Mesenchymal stem cell (in vitro differentiated cells and primary cell): ENCODE measurements around the gene MACROD2.

ENCODE experiments used
- DNase-seq: peaks from one replicate; pipeline ENCODE4 v3.0.0-alpha.2; 2013
- H2AFZ ChIP-seq: one replicate; pipeline ENCODE4 v1.6.1; 2013; ENCODE audit warnings: low read depth, mild to moderate bottlenecking, control low read depth, inconsistent platforms, low read length, moderate library complexity
- H2AK5ac ChIP-seq: 2 replicates; pipeline ENCODE4 v1.6.1; 2013; ENCODE audit warnings: low read length, moderate library complexity, mild to moderate bottlenecking, inconsistent platforms; ENCODE audit not compliant: severe bottlenecking
- H2BK120ac ChIP-seq: one replicate; pipeline ENCODE4 v1.6.1; 2013; ENCODE audit warnings: low read depth, mild to moderate bottlenecking, inconsistent platforms, low read length, moderate library complexity
- H2BK12ac ChIP-seq, 2 experiments: one replicate each; pipeline ENCODE4 v1.6.1; 2013; ENCODE audit warnings: inconsistent platforms in 2 of 2, low read length in 2 of 2, mild to moderate bottlenecking in 2 of 2, moderate library complexity in 2 of 2, control low read depth in 1 of 2
- H2BK15ac ChIP-seq: one replicate; pipeline ENCODE4 v1.6.1; 2013; ENCODE audit warnings: mild to moderate bottlenecking, low read depth, inconsistent platforms; ENCODE audit not compliant: poor library complexity, severe bottlenecking
- H2BK5ac ChIP-seq: 2 replicates; pipeline ENCODE4 v1.6.1; 2013; ENCODE audit warnings: low read depth, mild to moderate bottlenecking, low read length, control low read depth, inconsistent platforms; ENCODE audit not compliant: poor library complexity, severe bottlenecking
- H3K14ac ChIP-seq, 2 experiments: one replicate each; pipeline ENCODE4 v1.6.1; 2013; ENCODE audit warnings: inconsistent platforms in 2 of 2, low read length in 2 of 2, control low read depth in 1 of 2, mild to moderate bottlenecking in 1 of 2, moderate library complexity in 1 of 2
- H3K18ac ChIP-seq, 2 experiments: one replicate each; pipeline ENCODE4 v1.6.1; 2013; ENCODE audit warnings: inconsistent platforms in 2 of 2, low read length in 2 of 2, control low read depth in 1 of 2, low read depth in 1 of 2, mild to moderate bottlenecking in 1 of 2
- H3K23ac ChIP-seq, 2 experiments: one replicate each; pipeline ENCODE4 v1.6.1; 2013; ENCODE audit warnings: inconsistent platforms in 2 of 2, low read length in 2 of 2, mild to moderate bottlenecking in 2 of 2, moderate library complexity in 2 of 2, control low read depth in 1 of 2
- H3K27ac ChIP-seq: 2 replicates; pipeline ENCODE4 v1.5.1; 2013; ENCODE audit warnings: mild to moderate bottlenecking, moderate library complexity, low read length, control low read depth, inconsistent platforms; ENCODE audit not compliant: poor library complexity, severe bottlenecking
- H3K27me3 ChIP-seq, 2 experiments: 2 replicates each; pipeline versions ENCODE4 v1.6.1 to v1.7.0; 2013; ENCODE audit warnings: low read length in 2 of 2, mild to moderate bottlenecking in 2 of 2, moderate library complexity in 2 of 2, control low read depth in 1 of 2, inconsistent platforms in 1 of 2; ENCODE audit not compliant: control insufficient read depth in 1 of 2, insufficient read depth in 1 of 2
- H3K36me3 ChIP-seq, 2 experiments: 2 replicates each; pipeline versions ENCODE4 v1.6.1 to v1.7.0; 2013; ENCODE audit warnings: low read length in 2 of 2, control low read depth in 1 of 2, inconsistent platforms in 1 of 2, low read depth in 1 of 2, mild to moderate bottlenecking in 1 of 2; ENCODE audit not compliant: insufficient read depth in 2 of 2, control insufficient read depth in 1 of 2
- H3K4ac ChIP-seq, 2 experiments: one replicate each; pipeline ENCODE4 v1.6.1; 2013; ENCODE audit warnings: inconsistent platforms in 2 of 2, low read length in 2 of 2, mild to moderate bottlenecking in 2 of 2, moderate library complexity in 2 of 2, control low read depth in 1 of 2, low read depth in 1 of 2
- H3K4me1 ChIP-seq: 2 replicates; pipeline ENCODE4 v1.6.1; 2013; ENCODE audit warnings: low read depth, low read length, control low read depth; ENCODE audit not compliant: control insufficient read depth, insufficient read depth
- H3K4me2 ChIP-seq: 2 replicates; pipeline ENCODE4 v1.6.1; 2013; ENCODE audit warnings: low read length, mild to moderate bottlenecking, inconsistent platforms; ENCODE audit not compliant: poor library complexity, severe bottlenecking
- H3K4me3 ChIP-seq, 2 experiments: 2 replicates each; pipeline versions ENCODE4 v1.5.1 to v1.7.0; 2013; ENCODE audit warnings: low read length in 2 of 2, mild to moderate bottlenecking in 2 of 2, control low read depth in 1 of 2, low read depth in 1 of 2; ENCODE audit not compliant: insufficient read depth in 1 of 2
- H3K79me1 ChIP-seq: replicated peaks from 2 replicates; pipeline ENCODE4 v1.6.1; 2013; ENCODE audit warnings: mild to moderate bottlenecking, control low read depth, low read length, inconsistent platforms; ENCODE audit not compliant: poor library complexity, severe bottlenecking
- H3K9ac ChIP-seq: 2 replicates; pipeline ENCODE4 v1.7.0; 2013; ENCODE audit warnings: mild to moderate bottlenecking, low read length, moderate library complexity
- H3K9me3 ChIP-seq: 2 replicates; pipeline ENCODE4 v1.7.0; 2013; ENCODE audit warnings: mild to moderate bottlenecking, low read length; ENCODE audit not compliant: control insufficient read depth
- H4K8ac ChIP-seq: one replicate; pipeline ENCODE4 v1.6.1; 2013; ENCODE audit warnings: inconsistent platforms, mild to moderate bottlenecking, low read length, moderate library complexity
- H4K91ac ChIP-seq: one replicate; pipeline ENCODE4 v1.6.1; 2013; ENCODE audit warnings: mild to moderate bottlenecking, low read length, inconsistent platforms
- WGBS: methylation state at CpG from one replicate; pipeline ENCODE4 v1.1.7; 2013; ENCODE audit warnings: mixed read lengths; 5-methylcytosine and 5-hydroxymethylcytosine counted together

Gene MACROD2

GRCh38 chr20:14412065-14412681 lies 416.9 kb downstream of the MACROD2 start:
- no peak overlapping the region for H3K18ac ChIP-seq
- peak; percentile 16 for DNase-seq
- no peak overlapping the region for H3K4me2 ChIP-seq
- H2BK5ac ChIP-seq: no peak overlapping the region
- no peak overlapping the region for H3K4ac ChIP-seq
- no peaks in the 10 kb centered on the region for H3K9me3 ChIP-seq
- H3K27me3 ChIP-seq: no peaks in the 10 kb centered on the region
- H3K4me1 ChIP-seq: no peaks in the 10 kb centered on the region
- no peak overlapping the region for H3K23ac ChIP-seq
- H2BK15ac ChIP-seq: no peak overlapping the region
- no peaks in the 10 kb centered on the region for H3K79me1 ChIP-seq
- no peak overlapping the region for H2AK5ac ChIP-seq
- H2BK12ac ChIP-seq: no peak overlapping the region
- no peak overlapping the region for H3K9ac ChIP-seq
- H4K91ac ChIP-seq: no peak overlapping the region
- H2AFZ ChIP-seq: no peak overlapping the region
- no peaks in the 10 kb centered on the region for H3K36me3 ChIP-seq
- WGBS: 84% methylated on average over 4 of the region's 5 CpGs
- no peak overlapping the region for H2BK120ac ChIP-seq
- H4K8ac ChIP-seq: no peak overlapping the region
- H3K27ac ChIP-seq: no peak overlapping the region
- no peak overlapping the region for H3K14ac ChIP-seq
- no peak overlapping the region for H3K4me3 ChIP-seq

- no peak for DNase-seq
- Histone ChIP-seq H2BK15ac (no peak overlapping the region), H3K36me3 (no peaks in the 10 kb centered on the region), H3K9me3 (no peaks in the 10 kb centered on the region), H3K4me2 (no peak overlapping the region), H2BK120ac (no peak overlapping the region), H2BK5ac (no peak overlapping the region), H3K27ac (no peak overlapping the region), H2AFZ (no peak overlapping the region), H4K8ac (no peak overlapping the region), H3K14ac (no peak overlapping the region), H3K18ac (no peak overlapping the region), H3K4me3 (no peak overlapping the region), H3K27me3 (no peaks in the 10 kb centered on the region), H2BK12ac (no peak overlapping the region), H3K79me1 (no peaks in the 10 kb centered on the region), H3K4ac (no peak overlapping the region), H2AK5ac (no peak overlapping the region), H3K23ac (no peak overlapping the region), H4K91ac (no peak overlapping the region), H3K4me1 (no peaks in the 10 kb centered on the region), H3K9ac (no peak overlapping the region)
- WGBS: 47% methylated on average over 3 of the region's 3 CpGs
Measured at GRCh38 chr20:14413835-14414234, 418.5 kb downstream of the MACROD2 start.

GRCh38 chr20:14414560-14414959 lies 419.2 kb downstream of the MACROD2 start:
- DNase-seq: no peak
- WGBS: 86% methylated on average over 2 of the region's 2 CpGs
- no peak overlapping the region for H4K91ac ChIP-seq

GRCh38 chr20:14415467-14415866 lies 420.2 kb downstream of the MACROD2 start:
- Histone ChIP-seq H2AK5ac (no peak overlapping the region), H3K14ac (no peak overlapping the region), H3K9ac (no peak overlapping the region), H3K4me3 (no peak overlapping the region), H3K27me3 (no peaks in the 10 kb centered on the region), H3K36me3 (no peaks in the 10 kb centered on the region), H2BK5ac (no peak overlapping the region), H3K4me1 (no peaks in the 10 kb centered on the region), H4K8ac (no peak overlapping the region), H3K4me2 (no peak overlapping the region), H3K9me3 (no peaks in the 10 kb centered on the region), H2AFZ (no peak overlapping the region), H2BK15ac (no peak overlapping the region), H4K91ac (no peak overlapping the region), H3K27ac (no peak overlapping the region), H2BK12ac (no peak overlapping the region), H3K23ac (no peak overlapping the region), H3K79me1 (no peaks in the 10 kb centered on the region), H3K4ac (no peak overlapping the region), H2BK120ac (no peak overlapping the region), H3K18ac (no peak overlapping the region)
- WGBS: 76% methylated on average over 2 of the region's 3 CpGs
- DNase-seq: no peak

More at GRCh38 chr20:14414560-14414959, 419.2 kb downstream of the MACROD2 start:
- H2AFZ ChIP-seq: no peak overlapping the region
- H2BK15ac ChIP-seq: no peak overlapping the region
- no peak overlapping the region for H3K14ac ChIP-seq
- no peaks in the 10 kb centered on the region for H3K79me1 ChIP-seq
- H2BK120ac ChIP-seq: no peak overlapping the region
- H3K27ac ChIP-seq: no peak overlapping the region
- no peaks in the 10 kb centered on the region for H3K9me3 ChIP-seq
- H4K8ac ChIP-seq: no peak overlapping the region
- no peak overlapping the region for H3K23ac ChIP-seq
- no peak overlapping the region for H3K4me3 ChIP-seq
- no peak overlapping the region for H2BK12ac ChIP-seq
- no peak overlapping the region for H2BK5ac ChIP-seq
- H3K27me3 ChIP-seq: no peaks in the 10 kb centered on the region
- no peaks in the 10 kb centered on the region for H3K4me1 ChIP-seq
- no peak overlapping the region for H3K4me2 ChIP-seq
- no peak overlapping the region for H3K9ac ChIP-seq
- H3K36me3 ChIP-seq: no peaks in the 10 kb centered on the region
- H2AK5ac ChIP-seq: no peak overlapping the region
- no peak overlapping the region for H3K18ac ChIP-seq
- H3K4ac ChIP-seq: no peak overlapping the region
